Measurements from ENCODE around the gene HLA-DQA2.
"Not testable (repeated sequence)": the region's sequence is repeated elsewhere in the genome, so short reads cannot be mapped to it uniquely, and the experiment has no call there.

Gene HLA-DQA2

DNA sequence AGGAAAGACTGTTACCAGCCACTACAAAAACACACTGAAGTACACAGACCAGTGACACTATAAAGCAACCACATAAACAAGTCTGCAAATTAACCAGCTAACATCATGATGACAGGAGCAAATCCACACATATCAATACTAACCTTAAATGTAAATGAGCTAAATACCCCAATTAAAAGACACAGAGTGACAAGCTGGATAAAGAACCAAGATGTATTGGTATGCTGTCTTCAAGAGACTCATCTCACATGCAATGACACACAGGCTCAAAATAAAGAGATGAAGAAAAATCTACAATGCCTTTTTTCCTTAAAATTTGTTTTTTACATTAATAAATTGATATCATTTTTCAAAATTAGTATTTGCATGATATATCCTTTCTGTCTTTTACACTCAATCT is 41.7 kb downstream of the HLA-DQA2 start:
- not testable (repeated sequence) for FAIRE-seq

- peak; percentile 89 for FAIRE-seq
Observed at GRCh38 chr6:32785781-32786533, 44.8 kb downstream of the HLA-DQA2 start.

DNA sequence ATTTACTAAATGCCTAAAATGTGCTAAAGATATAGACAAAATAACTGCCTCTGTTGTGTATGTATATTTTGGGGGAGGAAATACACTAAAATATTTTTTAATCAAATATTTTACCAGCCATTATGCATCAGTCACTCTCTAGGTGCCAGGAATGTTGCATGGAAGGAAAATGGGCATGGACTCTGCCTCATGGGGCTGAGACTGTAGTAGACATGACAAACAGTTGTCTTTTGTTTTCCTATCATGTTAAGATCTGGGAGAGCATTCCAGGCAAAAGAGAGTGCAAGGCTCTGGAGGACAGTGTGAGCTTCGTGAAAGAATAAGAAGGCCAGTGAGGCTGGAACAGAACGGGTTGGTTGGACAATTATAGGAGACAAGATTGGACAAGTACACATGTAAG is 49.1 kb downstream of the HLA-DQA2 start:
- FAIRE-seq = no peak

DNA sequence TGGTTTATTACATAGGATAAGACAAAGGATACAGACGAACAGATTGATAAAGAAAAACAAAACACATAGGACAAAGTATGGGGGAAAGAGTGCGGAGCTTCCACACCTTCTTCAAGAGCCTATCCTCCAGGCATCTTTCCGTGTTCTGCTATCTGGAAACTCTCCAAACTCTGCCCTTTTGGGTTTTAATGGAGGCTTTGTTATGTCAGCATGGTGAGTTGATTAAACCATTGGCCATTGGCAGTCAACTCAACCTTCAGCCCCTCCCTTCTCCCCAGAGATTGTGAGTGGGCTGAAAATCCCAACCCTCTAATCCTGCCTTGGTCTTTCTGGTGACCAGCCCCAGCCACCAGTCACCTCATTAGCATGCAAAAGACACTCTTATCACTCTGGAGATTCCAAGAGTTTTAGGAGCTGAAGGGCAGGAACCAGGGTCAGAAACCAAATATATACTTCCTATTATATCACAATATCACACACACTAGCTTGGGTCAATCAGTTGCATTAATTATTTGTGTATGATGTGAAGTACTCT is 51.8 kb downstream of the HLA-DQA2 start:
- FAIRE-seq = no peak

- no peak for FAIRE-seq
Observed at GRCh38 chr6:32794510-32794909, 53.3 kb downstream of the HLA-DQA2 start.
